NCI-H774 (cell line): ENCODE data around the gene GJE1.
"Not testable (repeated sequence)": the region's sequence is repeated elsewhere in the genome, so short reads cannot be mapped to it uniquely, and the experiment has no call there.

Experiments used
- DNase-seq: peaks from one replicate; lab custom pipeline; 2025; lab: John Stamatoyannopoulos, UW

GJE1 gene, protein sequence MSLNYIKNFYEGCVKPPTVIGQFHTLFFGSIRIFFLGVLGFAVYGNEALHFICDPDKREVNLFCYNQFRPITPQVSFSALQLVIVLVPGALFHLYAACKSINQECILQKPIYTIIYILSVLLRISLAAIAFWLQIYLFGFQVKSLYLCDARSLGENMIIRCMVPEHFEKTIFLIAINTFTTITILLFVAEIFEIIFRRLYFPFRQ

GRCh38 chr6:142132625-142133024 lies at the start of gene GJE1:
TSS of gene GJE1 (plus strand) at chr6:142132925. CDS start at chr6:142133159, 234 bp downstream.
- DNase-seq: no peak

DNA sequence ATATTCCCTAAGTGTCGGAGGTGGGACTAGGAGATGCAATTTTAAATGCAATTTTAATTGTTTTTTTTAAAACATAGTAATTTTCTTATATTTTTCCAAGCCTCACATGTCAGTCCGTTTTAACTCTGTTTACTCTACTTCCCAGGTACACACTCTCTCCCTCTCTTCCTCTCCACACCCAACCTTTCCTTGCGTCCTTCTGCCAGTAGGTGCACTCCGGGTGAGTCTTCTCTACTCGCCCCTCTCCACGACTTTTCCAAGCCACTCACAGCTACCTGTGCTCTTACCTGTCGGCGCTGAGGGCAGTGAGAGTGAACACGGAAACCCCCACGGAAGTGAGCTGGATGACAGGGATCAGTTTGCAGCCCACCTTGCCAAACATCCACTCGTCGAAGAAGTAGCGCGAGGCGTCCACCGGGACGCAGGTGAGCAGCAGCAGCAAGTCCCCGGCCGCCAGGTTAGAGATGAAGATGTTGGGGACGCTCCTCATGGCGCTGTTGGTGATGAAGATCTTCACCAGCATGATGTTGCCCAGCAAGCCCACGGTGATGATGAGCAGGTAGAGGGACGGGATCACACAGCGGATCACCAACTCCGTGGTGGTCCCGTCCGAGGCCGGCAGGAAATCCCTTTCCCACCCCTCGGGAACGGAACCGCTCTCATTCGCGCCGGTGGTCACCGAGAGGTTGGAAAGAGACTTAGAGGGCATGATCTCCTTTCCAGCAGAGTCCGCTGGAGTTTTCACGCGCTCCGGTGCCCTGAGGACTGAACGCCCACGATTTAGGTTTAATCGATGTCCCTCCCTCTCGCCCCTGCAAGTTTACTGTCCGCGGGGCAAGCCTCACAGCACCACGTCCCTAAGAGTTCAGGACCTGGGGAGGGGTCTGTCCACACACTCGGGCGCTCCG lies 44.5 kb upstream of the GJE1 start:
- no peak for DNase-seq

GRCh38 chr6:142088858-142089216 lies 43.9 kb upstream of the GJE1 start:
- no peak for DNase-seq

DNA sequence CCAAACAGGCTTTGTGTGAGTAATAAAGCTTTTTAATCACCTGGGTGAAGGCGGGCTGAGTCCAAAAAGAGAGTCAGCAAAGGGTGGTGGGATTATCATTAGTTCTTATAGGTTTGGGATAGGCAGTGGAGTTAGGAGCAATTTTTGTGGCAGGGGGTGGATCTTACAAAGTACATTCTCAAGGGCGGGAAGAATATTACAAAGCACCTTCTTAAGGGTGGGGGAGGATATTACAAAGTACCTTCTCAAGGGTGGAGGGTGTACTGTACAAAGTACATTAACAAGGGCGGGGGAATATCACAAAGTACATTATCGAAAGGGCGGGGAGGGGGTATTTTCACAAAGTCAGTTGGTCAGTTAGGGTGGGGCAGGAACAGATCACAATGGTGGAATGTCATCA lies 27.9 kb upstream of the GJE1 start:
- DNase-seq: not testable (repeated sequence)

GRCh38 chr6:142110820-142111219 lies 21.9 kb upstream of the GJE1 start:
- not testable (repeated sequence) for DNase-seq

DNA sequence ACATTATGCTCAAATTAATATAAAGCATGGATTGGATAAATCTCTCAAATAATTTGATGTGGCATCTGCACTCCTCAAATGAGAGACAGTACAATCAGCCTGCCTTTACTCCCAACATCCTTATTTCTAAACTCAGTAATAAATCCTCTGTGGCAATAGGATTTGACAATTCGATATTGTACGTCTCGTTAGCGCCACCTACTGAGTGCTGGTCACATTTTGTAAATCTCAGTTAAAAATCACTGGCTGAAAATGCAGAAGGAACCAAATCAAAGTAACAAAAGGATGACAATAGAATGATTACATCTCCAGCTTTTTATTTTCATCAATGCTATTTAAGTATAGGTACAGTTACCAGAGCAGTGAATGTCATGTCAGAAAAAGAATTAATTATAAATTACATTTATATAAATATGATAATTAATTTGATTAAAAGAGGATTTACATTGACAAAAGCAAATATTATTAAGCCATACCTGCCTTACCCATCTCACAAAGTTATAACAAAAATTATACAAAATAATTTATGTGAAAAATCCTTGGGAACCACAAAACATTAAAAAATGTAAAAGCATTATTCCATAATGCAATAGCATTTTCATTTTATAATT lies 20.2 kb upstream of the GJE1 start:
- peak; percentile 64 for DNase-seq

- no peak for DNase-seq
Measured at GRCh38 chr6:142117366-142117765, 15.4 kb upstream of the GJE1 start.

DNA sequence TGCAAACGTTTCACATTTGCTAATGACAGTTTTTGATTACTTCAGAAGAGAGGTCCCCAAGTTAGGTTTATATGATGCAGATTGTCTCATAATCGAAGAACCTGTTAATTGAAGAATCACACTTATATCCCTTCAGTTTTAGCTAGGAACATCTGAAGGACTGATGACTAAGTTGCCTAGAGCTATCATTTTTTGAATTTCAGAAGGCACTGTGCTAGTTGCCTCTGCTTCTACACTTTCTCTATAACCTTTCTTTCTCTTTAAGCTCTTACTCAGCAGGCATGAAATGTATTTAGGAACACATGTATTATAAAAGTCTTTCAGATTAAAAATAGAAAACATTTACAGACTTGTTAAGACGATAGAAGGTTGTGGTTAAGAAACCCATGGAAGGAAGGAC lies 14.4 kb upstream of the GJE1 start:
- DNase-seq: no peak

DNA sequence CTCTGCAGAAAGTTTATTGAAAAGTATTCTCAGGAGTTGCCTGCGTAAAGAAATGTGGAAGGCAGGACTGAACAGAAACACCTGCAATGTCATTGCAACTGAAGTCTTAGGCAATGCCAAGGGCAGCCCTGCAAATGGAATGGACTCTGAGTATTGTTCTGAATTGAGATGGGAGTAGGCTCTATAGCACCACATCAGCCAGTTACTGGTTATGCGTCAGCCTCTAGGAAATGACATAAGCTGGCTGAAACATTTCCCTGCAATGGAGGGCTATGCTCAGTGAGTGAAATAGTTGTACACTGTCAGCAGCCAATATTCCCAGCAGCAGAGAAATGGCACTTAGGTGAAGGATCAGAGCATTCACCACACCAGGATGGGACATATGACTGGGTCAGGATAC lies 13.8 kb upstream of the GJE1 start:
- DNase-seq: no peak

- DNase-seq: no peak
Measured at GRCh38 chr6:142121342-142121741, 11.4 kb upstream of the GJE1 start.

- no peak for DNase-seq
Measured at GRCh38 chr6:142130814-142131213, 1.9 kb upstream of the GJE1 start.

GRCh38 chr6:142138876-142139275 lies 6.2 kb downstream of the GJE1 start:
- no peak for DNase-seq

DNA sequence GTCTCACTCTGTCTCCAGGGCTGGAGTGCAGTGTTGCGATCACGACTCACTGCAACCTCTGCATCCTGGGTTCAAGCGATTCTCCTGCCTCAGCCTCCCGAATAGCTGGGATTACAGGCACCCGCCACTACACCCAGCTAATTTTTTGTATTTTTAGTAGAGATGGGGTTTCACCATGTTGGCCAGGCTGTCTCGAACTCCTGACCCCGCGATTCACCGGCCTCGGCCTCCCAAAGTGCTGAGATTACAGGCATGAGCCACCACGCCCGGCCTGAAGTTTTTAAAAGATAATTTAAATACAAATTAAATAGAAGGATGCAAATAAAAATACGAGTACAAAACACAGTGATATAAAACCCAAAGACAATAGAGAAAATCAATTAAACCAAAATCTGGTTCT lies 8.8 kb downstream of the GJE1 start:
- DNase-seq: not testable (repeated sequence)

DNA sequence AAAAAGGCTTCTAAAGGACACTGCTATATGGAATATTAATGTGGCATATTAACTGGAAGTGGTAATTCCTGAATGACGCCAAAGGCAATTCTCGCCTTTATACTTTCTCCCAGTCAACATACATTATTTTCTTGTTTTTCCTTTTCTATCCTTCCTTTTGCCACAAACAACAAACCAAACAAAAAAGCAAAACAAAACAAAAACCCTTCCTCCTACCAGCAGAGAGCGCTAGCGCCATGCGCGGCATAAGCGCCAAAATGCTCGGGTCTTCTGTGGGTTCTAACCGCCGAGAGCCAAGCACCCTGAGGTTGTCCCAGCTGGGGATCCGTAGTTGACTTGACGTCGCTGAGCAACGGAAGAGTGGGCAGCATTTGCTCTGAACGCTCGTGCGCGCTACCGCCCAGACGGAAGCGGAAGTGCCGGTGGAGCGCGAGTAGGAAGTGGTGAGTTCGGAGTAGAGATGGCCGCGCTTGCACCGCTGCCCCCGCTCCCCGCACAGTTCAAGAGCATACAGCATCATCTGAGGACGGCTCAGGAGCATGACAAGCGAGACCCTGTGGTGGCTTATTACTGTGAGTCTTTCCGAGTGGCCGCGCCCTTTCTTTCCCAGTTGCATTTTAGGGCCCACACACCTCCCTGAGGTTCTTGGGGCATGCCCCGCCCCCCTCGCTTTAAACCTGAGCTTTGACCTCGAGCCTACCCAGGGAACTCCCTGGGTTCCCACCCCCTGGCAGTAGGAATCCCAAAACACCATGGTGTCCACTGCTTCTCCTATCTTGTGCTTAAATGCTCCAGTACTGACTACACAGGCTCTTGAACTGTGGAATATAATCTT lies 14.3 kb downstream of the GJE1 start, which contains the start of the genes NMBR and VTA1:
Gene NMBR (minus strand): TSS at position 295 of the 835 bp plus-strand sequence. CDS start 58,464 bp downstream, outside the sequence.
Gene VTA1 (plus strand): TSS at position 436 of the 835 bp plus-strand sequence. CDS start 25 bp downstream, at position 461.
- peak; percentile 99 for DNase-seq

DNA sequence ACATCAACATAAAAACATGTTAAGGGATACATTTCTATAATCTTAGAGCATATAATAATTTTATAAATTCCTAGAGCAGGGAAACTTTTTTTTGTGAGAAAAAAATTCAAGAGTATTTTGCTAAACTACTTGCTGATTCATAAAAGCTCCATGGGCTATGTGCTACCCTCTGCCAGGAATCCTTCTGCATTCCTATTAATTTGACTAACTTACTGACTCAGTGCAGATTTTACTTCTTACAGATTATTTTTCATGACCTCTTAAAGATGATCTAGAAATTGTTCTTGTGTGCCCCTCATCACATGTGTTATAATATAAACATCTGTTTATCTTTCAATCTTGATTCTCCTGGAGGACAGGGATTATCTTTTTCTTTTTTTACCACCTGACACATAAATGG lies 20.0 kb downstream of the GJE1 start:
- DNase-seq: no peak

GRCh38 chr6:142153196-142153595 lies 20.5 kb downstream of the GJE1 start:
- DNase-seq: no peak

- no peak for DNase-seq
Measured at GRCh38 chr6:142154336-142154735, 21.6 kb downstream of the GJE1 start.

GRCh38 chr6:142155091-142155490 lies 22.4 kb downstream of the GJE1 start:
- no peak for DNase-seq

- DNase-seq: no peak
Measured at GRCh38 chr6:142155895-142156757, 23.4 kb downstream of the GJE1 start.

- DNase-seq: not testable (repeated sequence)
Measured at GRCh38 chr6:142156758-142157068, 24.0 kb downstream of the GJE1 start.

GRCh38 chr6:142162780-142163179 lies 30.1 kb downstream of the GJE1 start:
- peak; percentile 21 for DNase-seq
